Measurements from ENCODE around the gene SETD2. TPM values are rescaled to one million over a fixed set of nuclear protein-coding genes. Genes with fewer than 3 reads are reported as not detected.
A peak's percentile ranks its signal among the peaks of the same experiment; 100 is the strongest.

SETD2 gene
- total and polyA plus RNA-seq, 9 of the 15 experiments (the other 6 are each of a cell fraction or from before 2014, with no cell fraction given): 8.2 to 44.0 (median 33.6) TPM

- TF ChIP-seq ATF4 (CRISPR knock-in tag; IDR thresholded peaks at IDR 0.05) (no peak), POLR3G (IDR thresholded peaks at IDR 0.05; ENCODE audit: extremely low read depth, insufficient read length, insufficient replicate concordance) (no peak), XRCC4 (IDR thresholded peaks at IDR 0.05; ENCODE audit: extremely low read depth, insufficient read depth, insufficient read length) (no peak), ZNF395 (CRISPR knock-in tag; IDR thresholded peaks at IDR 0.05) (no peak), DACH1 (IDR thresholded peaks at IDR 0.05; ENCODE audit: partially characterized antibody) (no peak), ZBTB5 (IDR thresholded peaks at IDR 0.05) (no peak), DIDO1 (tag; IDR thresholded peaks at IDR 0.05; ENCODE audit: low read depth) (no peak), DLX4 (CRISPR knock-in tag; IDR thresholded peaks at IDR 0.05) (no peak), ZC3H11A (IDR thresholded peaks at IDR 0.05; ENCODE audit: low read depth, low read length) (no peak), ZC3H8 (IDR thresholded peaks at IDR 0.05) (no peak), REST (IDR thresholded peaks at IDR 0.05; ENCODE audit: borderline replicate concordance) (peak; percentile 95), REST (CRISPR knock-in tag; IDR thresholded peaks at IDR 0.05; ENCODE audit: low read depth) (no peak), ZNF12 (CRISPR knock-in tag; IDR thresholded peaks at IDR 0.05) (no peak), GATA2 (CRISPR knock-in tag; IDR thresholded peaks at IDR 0.05) (no peak), ESRRA (IDR thresholded peaks at IDR 0.05; ENCODE audit: borderline replicate concordance, low read depth) (peak; percentile 24; the same call in 1 of the 2 replicates), SLC30A9 (CRISPR knock-in tag; IDR thresholded peaks at IDR 0.05) (no peak)
Measured at GRCh38 chr3:46998121-46998851, 165.6 kb downstream of the SETD2 start (continued).
